GM12801 (cell line): ENCODE results near the gene ZNF567.

Source experiments
- TF ChIP-seq, protein P1 (sequence below): IDR thresholded peaks from one replicate; pipeline ENCODE4 v1.5.1; 2011; ENCODE audit warnings: control low read depth; ENCODE audit not compliant: insufficient read length; ENCODE audit errors: extremely low read depth

ZNF567 gene

DNA sequence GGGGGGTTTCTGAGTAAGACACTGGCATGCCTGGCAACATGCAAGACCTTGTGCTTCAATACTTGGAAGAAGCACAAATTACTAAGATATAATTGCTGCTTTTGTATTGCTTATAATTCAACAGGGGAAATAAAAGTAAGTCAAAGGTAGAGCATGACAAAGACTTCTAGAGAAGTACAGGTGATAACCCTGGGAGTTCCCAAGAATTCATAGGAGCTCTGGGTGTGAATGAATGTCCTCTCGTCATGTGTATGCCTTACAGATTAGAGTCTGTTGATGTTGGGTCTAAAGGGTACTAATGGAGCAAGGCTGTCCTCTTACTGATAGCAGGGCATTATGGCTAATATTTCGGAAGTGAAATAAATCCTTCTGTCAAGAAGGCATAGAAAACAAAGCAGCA lies 13.2 kb upstream of the ZNF567 start:
- TF ChIP-seq, protein P1, sequence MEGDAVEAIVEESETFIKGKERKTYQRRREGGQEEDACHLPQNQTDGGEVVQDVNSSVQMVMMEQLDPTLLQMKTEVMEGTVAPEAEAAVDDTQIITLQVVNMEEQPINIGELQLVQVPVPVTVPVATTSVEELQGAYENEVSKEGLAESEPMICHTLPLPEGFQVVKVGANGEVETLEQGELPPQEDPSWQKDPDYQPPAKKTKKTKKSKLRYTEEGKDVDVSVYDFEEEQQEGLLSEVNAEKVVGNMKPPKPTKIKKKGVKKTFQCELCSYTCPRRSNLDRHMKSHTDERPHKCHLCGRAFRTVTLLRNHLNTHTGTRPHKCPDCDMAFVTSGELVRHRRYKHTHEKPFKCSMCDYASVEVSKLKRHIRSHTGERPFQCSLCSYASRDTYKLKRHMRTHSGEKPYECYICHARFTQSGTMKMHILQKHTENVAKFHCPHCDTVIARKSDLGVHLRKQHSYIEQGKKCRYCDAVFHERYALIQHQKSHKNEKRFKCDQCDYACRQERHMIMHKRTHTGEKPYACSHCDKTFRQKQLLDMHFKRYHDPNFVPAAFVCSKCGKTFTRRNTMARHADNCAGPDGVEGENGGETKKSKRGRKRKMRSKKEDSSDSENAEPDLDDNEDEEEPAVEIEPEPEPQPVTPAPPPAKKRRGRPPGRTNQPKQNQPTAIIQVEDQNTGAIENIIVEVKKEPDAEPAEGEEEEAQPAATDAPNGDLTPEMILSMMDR: no peak

DNA sequence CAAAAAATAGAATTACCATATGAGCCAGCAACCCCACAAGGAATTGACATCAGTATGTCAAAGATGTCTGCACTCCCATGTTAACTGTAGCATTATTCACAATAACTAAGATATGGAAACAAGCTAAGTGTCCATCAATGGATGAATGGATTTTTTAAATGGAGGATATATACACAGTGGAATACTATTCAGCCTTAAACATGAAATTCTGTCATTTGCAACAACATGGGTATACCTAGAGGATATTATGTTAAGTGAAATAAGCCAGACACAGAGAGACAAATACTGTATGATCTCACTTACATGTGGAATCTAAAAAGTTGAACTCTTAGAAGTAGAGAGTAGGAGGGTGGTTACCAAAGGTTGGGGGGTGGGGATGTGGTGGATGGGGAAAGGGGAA lies 8.0 kb upstream of the ZNF567 start:
- TF ChIP-seq, protein P1: no peak

GRCh38 chr19:36685835-36686234 lies 1.6 kb upstream of the ZNF567 start:
- TF ChIP-seq, protein P1: no peak

DNA sequence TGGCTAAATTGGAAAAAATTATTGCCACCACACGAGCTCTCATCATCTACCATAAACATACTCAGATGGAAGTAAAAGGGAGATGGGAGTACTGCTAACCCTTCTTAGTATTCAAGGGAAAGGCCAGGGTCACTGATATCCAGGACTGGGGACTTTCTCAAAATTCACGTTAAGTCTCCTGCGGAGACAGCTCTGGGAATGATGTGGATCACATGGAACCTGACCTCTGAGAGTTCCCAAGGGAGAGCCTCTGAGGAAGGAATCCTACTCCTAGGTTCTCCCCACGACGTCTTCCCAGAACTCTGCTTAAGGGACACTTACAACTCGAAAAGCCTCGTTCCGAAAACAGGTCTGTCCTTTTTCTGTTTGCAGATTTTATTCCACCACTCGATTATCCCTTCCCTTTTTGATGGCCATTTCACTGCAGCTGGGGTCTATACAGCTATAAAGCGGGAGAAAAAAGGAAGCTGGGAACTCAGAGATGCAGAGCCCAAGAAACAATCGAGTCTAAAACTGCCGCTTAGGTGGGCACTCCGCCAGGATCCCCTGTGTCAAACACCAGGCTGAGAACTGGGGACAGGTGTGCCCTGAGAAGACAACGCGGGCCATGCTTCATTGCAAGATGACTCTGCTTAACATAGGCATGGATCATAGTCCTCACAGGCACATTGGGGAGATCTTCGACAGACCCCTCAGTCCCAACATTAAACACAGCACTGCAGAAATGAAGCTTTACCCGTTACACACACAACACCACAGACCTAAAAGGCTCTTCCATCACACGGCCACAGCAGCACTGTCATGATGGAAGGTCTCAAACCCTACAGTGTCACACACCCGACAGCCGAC lies 823 bp upstream of the ZNF567 start:
- TF ChIP-seq, protein P1: no peak

GRCh38 chr19:36688058-36688457 lies 646 bp downstream of the ZNF567 start:
- TF ChIP-seq, protein P1: no peak

GRCh38 chr19:36707134-36707533 lies 19.7 kb downstream of the ZNF567 start:
- TF ChIP-seq, protein P1: no peak

- TF ChIP-seq, protein P1: no peak
Observed at GRCh38 chr19:36709423-36709822, 22.0 kb downstream of the ZNF567 start.
